HL-60/S4 treated with retinoic acid at 250 ng/mL for 4 days and 3 days (cell line): ENCODE measurements around the gene POLD2.

Experiments
- in situ Hi-C: fragments of 300-500 bp; cut with MboI; formaldehyde crosslinking; loops from 2 replicates; pipeline ENCODE4 v1.7.0; 2022; ENCODE audit warnings: low sequenced_read_pairs

Gene POLD2

DNA sequence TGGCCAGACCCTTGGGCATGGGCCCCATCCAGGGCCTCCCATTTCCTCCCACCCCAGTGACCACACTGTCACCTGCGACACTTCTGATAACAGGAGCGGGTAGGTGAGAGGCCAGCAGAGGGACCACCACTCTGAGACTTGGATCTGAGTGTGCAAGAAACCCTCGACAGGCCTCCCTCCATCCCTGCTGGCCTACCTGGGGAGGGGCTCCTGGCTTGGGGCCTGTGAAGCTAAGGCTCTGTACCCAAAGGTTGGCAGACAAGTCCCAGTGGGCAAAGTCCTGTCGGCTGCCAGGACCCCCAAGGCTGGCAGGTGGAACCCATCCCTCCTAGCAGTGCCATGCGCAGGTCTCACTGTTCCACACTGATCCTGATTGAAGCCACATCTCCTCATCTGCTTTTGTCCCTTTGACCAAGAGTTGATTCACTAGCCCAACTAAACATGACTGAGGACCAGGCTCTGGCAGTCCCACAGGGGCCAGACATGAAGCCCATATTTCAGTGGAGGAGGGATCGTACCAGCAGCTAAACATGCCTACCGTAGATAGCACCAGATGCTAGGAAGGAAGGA lies 56.8 kb downstream of the POLD2 start:
- in situ Hi-C loops = no loop called here

DNA sequence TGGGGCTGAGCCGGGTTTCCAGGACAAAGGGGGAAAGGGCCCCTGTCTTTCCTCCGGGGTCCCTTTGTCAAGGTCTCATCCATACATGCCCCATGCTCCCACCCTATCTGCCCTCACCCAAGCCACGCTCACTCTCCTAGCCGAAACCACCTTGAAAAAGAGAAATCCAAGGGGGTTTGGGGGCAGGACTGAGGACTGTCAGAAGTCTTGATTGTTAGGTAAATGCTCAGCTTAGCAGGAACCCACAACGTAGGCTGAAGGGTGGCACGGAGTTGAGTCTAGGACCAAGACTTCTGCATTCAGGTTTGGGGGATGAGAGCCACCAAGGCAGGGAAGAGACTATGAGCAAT lies 57.3 kb downstream of the POLD2 start:
- in situ Hi-C loops = no loop called here

DNA sequence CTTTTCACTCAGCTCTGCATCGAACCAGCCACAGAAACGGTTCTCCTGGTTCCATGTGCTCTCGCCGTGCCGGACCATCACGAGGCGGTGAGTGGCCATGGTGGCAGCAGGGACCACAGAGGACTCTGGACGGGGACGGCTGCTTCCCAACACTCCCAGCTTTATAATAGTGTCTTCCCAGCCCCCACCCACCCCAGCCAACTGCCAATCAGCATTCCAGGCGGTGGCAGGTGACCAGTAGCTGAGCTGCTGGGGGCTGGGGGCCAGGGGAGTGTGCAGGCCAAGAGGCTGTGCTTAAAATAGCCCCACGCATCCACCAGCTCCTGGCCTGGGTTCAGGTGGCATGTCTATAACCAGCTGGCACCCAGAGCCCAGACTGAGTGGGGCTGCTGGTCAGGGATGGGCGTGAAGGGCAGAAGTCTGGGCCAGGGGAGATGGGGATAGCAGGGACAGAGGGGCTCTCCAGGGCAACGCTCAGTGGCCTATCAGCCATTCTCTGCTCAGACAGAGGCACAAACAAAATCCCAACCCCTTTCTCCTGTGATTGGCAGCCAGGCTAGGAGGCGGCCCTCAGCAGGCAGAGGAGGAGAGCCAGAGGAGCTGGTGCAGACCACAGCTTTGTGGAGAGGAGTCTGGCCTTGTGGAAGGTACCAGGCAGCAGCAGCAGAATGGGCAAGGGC lies 57.8 kb downstream of the POLD2 start, which contains the start of gene PGAM2:
Gene PGAM2, minus strand, starts transcription at position 137 of the 680 bp plus-strand sequence. Its CDS starts 38 bp downstream, at position 99.
- in situ Hi-C loops = no loop called here

DNA sequence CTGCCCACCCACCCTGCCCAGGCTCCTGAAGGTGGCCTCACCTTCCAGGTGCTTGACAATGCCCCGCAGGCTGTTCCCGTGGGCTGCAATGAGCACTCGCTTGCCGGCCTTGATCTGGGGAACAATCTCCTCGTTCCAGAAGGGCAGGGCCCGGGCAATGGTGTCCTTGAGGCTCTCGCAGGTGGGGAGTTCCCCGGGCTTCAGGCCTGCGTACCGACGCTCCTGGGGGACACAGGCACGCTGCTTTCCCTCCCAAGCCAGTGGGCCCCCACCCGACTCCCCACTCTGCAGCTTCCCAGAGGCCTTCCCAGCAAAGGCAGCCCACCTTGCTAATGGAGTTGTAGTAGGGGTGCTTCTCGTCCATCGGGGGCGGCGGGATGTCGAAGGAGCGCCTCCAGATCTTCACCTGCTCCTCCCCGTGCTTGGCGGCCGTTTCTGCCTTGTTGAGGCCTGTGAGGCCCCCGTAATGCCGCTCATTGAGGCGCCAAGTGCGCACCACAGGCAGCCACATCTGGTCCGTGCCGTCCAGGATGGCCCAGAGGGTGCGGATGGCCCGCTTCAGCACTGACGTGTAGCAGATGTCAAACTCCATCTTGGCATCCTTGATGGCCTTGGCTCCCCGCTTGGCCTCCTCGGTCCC lies 58.4 kb downstream of the POLD2 start:
- in situ Hi-C loops = no loop called here
